H9 (cell line): ENCODE results near the gene DNAAF1. TPM values are rescaled to one million over a fixed set of nuclear protein-coding genes. Genes with fewer than 3 reads are reported as not detected.

Experiments
- DNase-seq: peaks from one replicate; pipeline ENCODE4 v3.0.0-alpha.2; 2017
- H2AFZ ChIP-seq: one replicate; pipeline ENCODE4 v1.6.1; 2013; ENCODE audit warnings: mild to moderate bottlenecking, low read length, control low read depth, moderate library complexity
- H2AK5ac ChIP-seq: 2 replicates; pipeline ENCODE4 v1.6.1; 2013; ENCODE audit warnings: low read length, control low read depth, mixed read lengths; ENCODE audit not compliant: insufficient read length
- H2BK120ac ChIP-seq: one replicate; pipeline ENCODE4 v1.6.1; 2013; ENCODE audit warnings: low read depth, mild to moderate bottlenecking, low read length, control low read depth, inconsistent platforms; ENCODE audit not compliant: poor library complexity, severe bottlenecking
- H2BK12ac ChIP-seq: 2 replicates; pipeline ENCODE4 v1.6.1; 2013; ENCODE audit warnings: low read length, control low read depth, mixed read lengths, low read depth; ENCODE audit not compliant: insufficient read length
- H2BK15ac ChIP-seq: 2 replicates; pipeline ENCODE4 v1.6.1; 2013; ENCODE audit warnings: low read depth, low read length, control low read depth
- H2BK20ac ChIP-seq: one replicate; pipeline ENCODE4 v1.6.1; 2013; ENCODE audit warnings: low read depth, mild to moderate bottlenecking, low read length, control low read depth, inconsistent platforms; ENCODE audit not compliant: poor library complexity, severe bottlenecking
- H2BK5ac ChIP-seq: 2 replicates; pipeline ENCODE4 v1.6.1; 2013; ENCODE audit warnings: low read length, control low read depth, mixed read lengths; ENCODE audit not compliant: insufficient read length
- H3K14ac ChIP-seq: 2 replicates; pipeline ENCODE4 v1.6.1; 2013; ENCODE audit warnings: low read length, control low read depth; ENCODE audit not compliant: insufficient read depth
- H3K18ac ChIP-seq: 2 replicates; pipeline ENCODE4 v1.6.1; 2013; ENCODE audit warnings: low read depth, mild to moderate bottlenecking, mixed read lengths, low read length, control low read depth; ENCODE audit not compliant: insufficient read length
- H3K23ac ChIP-seq: 2 replicates; pipeline ENCODE4 v1.6.1; 2013; ENCODE audit warnings: low read length, control low read depth, mixed read lengths, low read depth; ENCODE audit not compliant: insufficient read length
- H3K23me2 ChIP-seq: 2 replicates; pipeline ENCODE4 v1.6.1; 2013; ENCODE audit warnings: low read depth, mild to moderate bottlenecking, mixed read lengths, low read length, control low read depth; ENCODE audit not compliant: insufficient read length, poor library complexity, severe bottlenecking
- H3K27ac ChIP-seq: 2 replicates; pipeline ENCODE4 v1.5.1; 2013; ENCODE audit warnings: low read length, control low read depth, mixed read lengths, low read depth; ENCODE audit not compliant: insufficient read length
- H3K27me3 ChIP-seq: 2 replicates; pipeline ENCODE4 v1.6.1; 2013; ENCODE audit warnings: low read length, control low read depth, inconsistent platforms; ENCODE audit not compliant: insufficient read depth
- H3K4ac ChIP-seq: 2 replicates; pipeline ENCODE4 v1.6.1; 2013; ENCODE audit warnings: low read depth, mild to moderate bottlenecking, control low read depth, inconsistent platforms, low read length, moderate library complexity
- H3K4me1 ChIP-seq: 2 replicates; pipeline ENCODE4 v1.6.1; 2013; ENCODE audit warnings: low read length, control low read depth, inconsistent platforms; ENCODE audit not compliant: insufficient read depth
- H3K4me2 ChIP-seq: 2 replicates; pipeline ENCODE4 v1.6.1; 2013; ENCODE audit warnings: low read length, control low read depth, mixed read lengths; ENCODE audit not compliant: insufficient read length, insufficient read depth
- H3K56ac ChIP-seq: 2 replicates; pipeline ENCODE4 v1.6.1; 2013; ENCODE audit warnings: low read depth, mild to moderate bottlenecking, mixed read lengths, low read length, control low read depth; ENCODE audit not compliant: insufficient read length
- H3K79me1 ChIP-seq: 2 replicates; pipeline ENCODE4 v1.6.1; 2013; ENCODE audit warnings: low read depth, mild to moderate bottlenecking, moderate library complexity, low read length, control low read depth, inconsistent platforms; ENCODE audit not compliant: insufficient read depth, poor library complexity, severe bottlenecking
- H3K79me2 ChIP-seq: 2 replicates; pipeline ENCODE4 v1.6.1; 2013; ENCODE audit warnings: low read length, control low read depth, inconsistent platforms; ENCODE audit not compliant: insufficient read depth
- H3K9ac ChIP-seq: 2 replicates; pipeline ENCODE4 v1.6.1; 2013; ENCODE audit warnings: low read length, control low read depth, mixed read lengths; ENCODE audit not compliant: insufficient read length; ENCODE audit errors: extremely low read depth
- H3K9me3 ChIP-seq: one replicate; pipeline ENCODE4 v1.6.1; 2013; ENCODE audit warnings: low read depth, low read length, inconsistent platforms; ENCODE audit not compliant: control insufficient read depth
- H3T11ph ChIP-seq: one replicate; pipeline ENCODE4 v1.6.1; 2013; ENCODE audit warnings: mild to moderate bottlenecking, low read length, control low read depth, inconsistent platforms
- H4K20me1 ChIP-seq: one replicate; pipeline ENCODE4 v1.6.1; 2013; ENCODE audit not compliant: control insufficient read depth, insufficient read length, insufficient read depth
- H4K5ac ChIP-seq: 2 replicates; pipeline ENCODE4 v1.6.1; 2013; ENCODE audit warnings: low read depth, mild to moderate bottlenecking, mixed read lengths, low read length, control low read depth; ENCODE audit not compliant: insufficient read length
- H4K8ac ChIP-seq: replicated peaks from 2 replicates; pipeline ENCODE4 v1.6.1; 2013; ENCODE audit warnings: low read length, control low read depth, mixed read lengths, low read depth; ENCODE audit not compliant: insufficient read length
- H4K91ac ChIP-seq: 2 replicates; pipeline ENCODE4 v1.6.1; 2013; ENCODE audit warnings: low read depth, mild to moderate bottlenecking, moderate library complexity, mixed read lengths, low read length, control low read depth; ENCODE audit not compliant: insufficient read length
- H3K27ac Mint-ChIP-seq, 3 experiments: 2 replicates in 2 of 3; 3 replicates in 1 of 3; pipeline ENCODE4 v1.8.0; 2020 to 2021; ENCODE audit warnings: mixed read lengths in 3 of 3, mild to moderate bottlenecking in 1 of 3, moderate library complexity in 1 of 3
- H3K27me3 Mint-ChIP-seq: 2 replicates; pipeline ENCODE4 v1.8.0; 2021; ENCODE audit warnings: low read depth, mild to moderate bottlenecking, moderate library complexity, mixed read lengths
- H3K36me3 Mint-ChIP-seq, 3 experiments: 2 replicates in 2 of 3; 3 replicates in 1 of 3; pipeline ENCODE4 v1.8.0; 2020 to 2021; ENCODE audit warnings: low read depth in 3 of 3, mixed read lengths in 3 of 3; ENCODE audit not compliant: insufficient read depth in 1 of 3
- H3K4me1 Mint-ChIP-seq, 2 experiments: 2 replicates each; pipeline ENCODE4 v1.8.0; 2020; ENCODE audit warnings: mixed read lengths in 2 of 2
- H3K4me3 Mint-ChIP-seq, 2 experiments: 2 replicates in 1 of 2; 3 replicates in 1 of 2; pipeline ENCODE4 v1.8.0; 2020 to 2021; ENCODE audit warnings: mild to moderate bottlenecking in 2 of 2, mixed read lengths in 2 of 2, moderate library complexity in 1 of 2
- H3K9me3 Mint-ChIP-seq, 2 experiments: 2 replicates in 1 of 2; 3 replicates in 1 of 2; pipeline ENCODE4 v1.8.0; 2020; ENCODE audit warnings: mild to moderate bottlenecking in 2 of 2, mixed read lengths in 2 of 2, moderate library complexity in 1 of 2
- WGBS: extraction: QIAGEN DNeasy Blood & Tissue Kit; methylation state at CpG from one replicate; pipeline ENCODE4 v1.1.7; 2013; ENCODE audit warnings: missing lambda C conversion rate, low lambda C conversion rate, mixed read lengths; ENCODE audit not compliant: insufficient read length; ENCODE audit errors: extremely low coverage; 5-methylcytosine and 5-hydroxymethylcytosine counted together
- total RNA-seq: library from RNA; stranded (reverse); gene quantifications from 2 replicates; pipeline ENCODE4 v1.2.1, GENCODE V29; 2021
- TF ChIP-seq, protein P1 (sequence below): fragments of 200-600 bp; sonication (generic); conservative IDR thresholded peaks from 3 replicates; pipeline ENCODE4 v1.8.0; 2021; ENCODE audit warnings: antibody characterized with exemption, mild to moderate bottlenecking

DNAAF1 gene
- total RNA-seq, 1 experiment from 2014 or later: not detected

DNA sequence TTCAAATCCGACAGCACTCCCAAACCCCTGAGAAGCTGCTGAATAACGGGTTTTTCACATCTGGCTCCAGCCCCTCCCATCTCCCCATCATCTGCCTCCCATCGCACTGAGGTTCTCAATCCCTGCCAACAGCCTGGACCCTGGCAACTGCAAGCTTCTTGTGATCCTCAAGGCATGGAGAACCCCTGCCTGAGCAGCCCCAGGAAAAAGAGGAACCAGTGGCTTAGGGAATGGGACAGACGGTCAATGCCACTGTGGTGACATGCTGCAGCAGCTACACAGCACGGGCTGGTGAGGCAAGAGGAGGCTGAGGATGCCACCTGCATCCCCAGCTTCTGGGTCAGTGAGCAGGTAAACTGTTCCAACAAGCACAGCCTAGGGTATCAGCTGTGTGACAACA, 25.1 kb upstream of the DNAAF1 start:
- Histone ChIP-seq H3K56ac (no peak overlapping the region), H3K14ac (no peak overlapping the region), H3K4ac (no peak overlapping the region), H3K23ac (no peak overlapping the region), H3K27ac (no peak overlapping the region), H2BK5ac (no peak overlapping the region), H3K4me2 (no peak overlapping the region), H2AK5ac (no peak overlapping the region), H3K79me1 (no peaks in the 10 kb centered on the region), H4K8ac (no peak overlapping the region), H4K5ac (no peak overlapping the region), H3T11ph (no peak overlapping the region), H3K9ac (no peak overlapping the region), H2AFZ (no peak overlapping the region), H4K20me1 (no peaks in the 10 kb centered on the region), H2BK15ac (no peak overlapping the region), H2BK120ac (no peak overlapping the region), H3K9me3 (no peaks in the 10 kb centered on the region), H3K18ac (no peak overlapping the region), H3K79me2 (peaks cover 6% of the 10 kb centered on the region; the same call in 1 of the 2 replicates), H3K4me1 (no peaks in the 10 kb centered on the region; the same call in 1 of the 2 replicates), H4K91ac (no peak overlapping the region), H3K23me2 (peaks cover 10% of the 10 kb centered on the region), H2BK12ac (no peak overlapping the region), H2BK20ac (no peak overlapping the region), H3K27me3 (no peaks in the 10 kb centered on the region)
- H3K9me3 Mint-ChIP-seq: no peaks in the 10 kb centered on the region
- TF ChIP-seq, protein P1, sequence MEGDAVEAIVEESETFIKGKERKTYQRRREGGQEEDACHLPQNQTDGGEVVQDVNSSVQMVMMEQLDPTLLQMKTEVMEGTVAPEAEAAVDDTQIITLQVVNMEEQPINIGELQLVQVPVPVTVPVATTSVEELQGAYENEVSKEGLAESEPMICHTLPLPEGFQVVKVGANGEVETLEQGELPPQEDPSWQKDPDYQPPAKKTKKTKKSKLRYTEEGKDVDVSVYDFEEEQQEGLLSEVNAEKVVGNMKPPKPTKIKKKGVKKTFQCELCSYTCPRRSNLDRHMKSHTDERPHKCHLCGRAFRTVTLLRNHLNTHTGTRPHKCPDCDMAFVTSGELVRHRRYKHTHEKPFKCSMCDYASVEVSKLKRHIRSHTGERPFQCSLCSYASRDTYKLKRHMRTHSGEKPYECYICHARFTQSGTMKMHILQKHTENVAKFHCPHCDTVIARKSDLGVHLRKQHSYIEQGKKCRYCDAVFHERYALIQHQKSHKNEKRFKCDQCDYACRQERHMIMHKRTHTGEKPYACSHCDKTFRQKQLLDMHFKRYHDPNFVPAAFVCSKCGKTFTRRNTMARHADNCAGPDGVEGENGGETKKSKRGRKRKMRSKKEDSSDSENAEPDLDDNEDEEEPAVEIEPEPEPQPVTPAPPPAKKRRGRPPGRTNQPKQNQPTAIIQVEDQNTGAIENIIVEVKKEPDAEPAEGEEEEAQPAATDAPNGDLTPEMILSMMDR: no peak
- H3K4me3 Mint-ChIP-seq: no peak overlapping the region
- H3K36me3 Mint-ChIP-seq: peaks cover 2 to 26% (median 24%) of the 10 kb centered on the region in 3 experiments; a peak in 5 of 7 replicates
- DNase-seq: no peak
- H3K27ac Mint-ChIP-seq: no peak overlapping the region
- H3K27me3 Mint-ChIP-seq: no peaks in the 10 kb centered on the region
- no CpG with 5 or more reads among the region's 5 CpGs for WGBS
- H3K4me1 Mint-ChIP-seq: peaks cover 11 to 12% of the 10 kb centered on the region in 2 experiments
